ENCODE results near the gene KRTAP10-12.
"Not testable (repeated sequence)": the region's sequence is repeated elsewhere in the genome, so short reads cannot be mapped to it uniquely, and the experiment has no call there.

KRTAP10-12 gene

GRCh38 chr21:44686000-44686781 is 10.8 kb upstream of the KRTAP10-12 start:
- no peaks in the 10 kb centered on the region for H3K36me3 ChIP-seq (ENCODE audit: control insufficient read depth, insufficient read depth, low read length)
- DNase-seq: no peak
- no peaks in the 10 kb centered on the region for H3K4me1 ChIP-seq (ENCODE audit: control insufficient read depth, insufficient read depth, low read length, poor library complexity, severe bottlenecking)
- H3K4me3 ChIP-seq (ENCODE audit: insufficient read depth, low read depth, low read length, poor library complexity, severe bottlenecking): no peak overlapping the region
- no peak overlapping the region for H3K27ac ChIP-seq (ENCODE audit: insufficient read depth, low read length, poor library complexity, severe bottlenecking)
- H3K27me3 ChIP-seq (replicated peaks; ENCODE audit: control insufficient read depth, insufficient read depth, low read length, poor library complexity, severe bottlenecking): no peaks in the 10 kb centered on the region
- no peaks in the 10 kb centered on the region for H3K9me3 ChIP-seq (ENCODE audit: control insufficient read depth, low read length)

GRCh38 chr21:44686843-44687561 is 10.0 kb upstream of the KRTAP10-12 start:
- H3K27me3 ChIP-seq (replicated peaks; ENCODE audit: control insufficient read depth, insufficient read depth, low read length, poor library complexity, severe bottlenecking): no peaks in the 10 kb centered on the region
- no peaks in the 10 kb centered on the region for H3K4me1 ChIP-seq (ENCODE audit: control insufficient read depth, insufficient read depth, low read length, poor library complexity, severe bottlenecking)
- no peak overlapping the region for H3K27ac ChIP-seq (ENCODE audit: insufficient read depth, low read length, poor library complexity, severe bottlenecking)
- no peaks in the 10 kb centered on the region for H3K36me3 ChIP-seq (ENCODE audit: control insufficient read depth, insufficient read depth, low read length)
- H3K9me3 ChIP-seq (ENCODE audit: control insufficient read depth, low read length): no peaks in the 10 kb centered on the region
- H3K4me3 ChIP-seq (ENCODE audit: insufficient read depth, low read depth, low read length, poor library complexity, severe bottlenecking): no peak overlapping the region
- no peak for DNase-seq

- H3K27me3 ChIP-seq (replicated peaks; ENCODE audit: control insufficient read depth, insufficient read depth, low read length, poor library complexity, severe bottlenecking): no peaks in the 10 kb centered on the region
- no peaks in the 10 kb centered on the region for H3K9me3 ChIP-seq (ENCODE audit: control insufficient read depth, low read length)
- H3K36me3 ChIP-seq (ENCODE audit: control insufficient read depth, insufficient read depth, low read length): no peaks in the 10 kb centered on the region
- DNase-seq: no peak
- no peak overlapping the region for H3K27ac ChIP-seq (ENCODE audit: insufficient read depth, low read length, poor library complexity, severe bottlenecking)
- H3K4me3 ChIP-seq (ENCODE audit: insufficient read depth, low read depth, low read length, poor library complexity, severe bottlenecking): no peak overlapping the region
- no peaks in the 10 kb centered on the region for H3K4me1 ChIP-seq (ENCODE audit: control insufficient read depth, insufficient read depth, low read length, poor library complexity, severe bottlenecking)
Measured at GRCh38 chr21:44687671-44688070, 9.3 kb upstream of the KRTAP10-12 start.

- H3K9me3 ChIP-seq (ENCODE audit: control insufficient read depth, low read length); H3K27ac ChIP-seq (ENCODE audit: insufficient read depth, low read length, poor library complexity, severe bottlenecking); H3K4me1 ChIP-seq (ENCODE audit: control insufficient read depth, insufficient read depth, low read length, poor library complexity, severe bottlenecking); H3K27me3 ChIP-seq (replicated peaks; ENCODE audit: control insufficient read depth, insufficient read depth, low read length, poor library complexity, severe bottlenecking); H3K4me3 ChIP-seq (ENCODE audit: insufficient read depth, low read depth, low read length, poor library complexity, severe bottlenecking); H3K36me3 ChIP-seq (ENCODE audit: control insufficient read depth, insufficient read depth, low read length); DNase-seq: not testable (repeated sequence)
Measured at GRCh38 chr21:44689740-44690139, 7.2 kb upstream of the KRTAP10-12 start.

GRCh38 chr21:44691686-44692085 is 5.3 kb upstream of the KRTAP10-12 start:
- no peaks in the 10 kb centered on the region for H3K27me3 ChIP-seq (replicated peaks; ENCODE audit: control insufficient read depth, insufficient read depth, low read length, poor library complexity, severe bottlenecking)
- H3K36me3 ChIP-seq (ENCODE audit: control insufficient read depth, insufficient read depth, low read length): no peaks in the 10 kb centered on the region
- H3K27ac ChIP-seq (ENCODE audit: insufficient read depth, low read length, poor library complexity, severe bottlenecking): no peak overlapping the region
- DNase-seq: no peak
- H3K4me3 ChIP-seq (ENCODE audit: insufficient read depth, low read depth, low read length, poor library complexity, severe bottlenecking): no peak overlapping the region
- H3K9me3 ChIP-seq (ENCODE audit: control insufficient read depth, low read length): peaks cover 6% of the 10 kb centered on the region
- H3K4me1 ChIP-seq (ENCODE audit: control insufficient read depth, insufficient read depth, low read length, poor library complexity, severe bottlenecking): no peaks in the 10 kb centered on the region

GRCh38 chr21:44692798-44693512 is 4.0 kb upstream of the KRTAP10-12 start:
- Histone ChIP-seq H3K27me3 (replicated peaks; ENCODE audit: control insufficient read depth, insufficient read depth, low read length, poor library complexity, severe bottlenecking) (no peaks in the 10 kb centered on the region), H3K36me3 (ENCODE audit: control insufficient read depth, insufficient read depth, low read length) (no peaks in the 10 kb centered on the region), H3K27ac (ENCODE audit: insufficient read depth, low read length, poor library complexity, severe bottlenecking) (no peak overlapping the region), H3K9me3 (ENCODE audit: control insufficient read depth, low read length) (peaks cover 6% of the 10 kb centered on the region), H3K4me1 (ENCODE audit: control insufficient read depth, insufficient read depth, low read length, poor library complexity, severe bottlenecking) (no peaks in the 10 kb centered on the region), H3K4me3 (ENCODE audit: insufficient read depth, low read depth, low read length, poor library complexity, severe bottlenecking) (no peak overlapping the region)
- no peak for DNase-seq

GRCh38 chr21:44694776-44695175 is 2.2 kb upstream of the KRTAP10-12 start:
- no peak for DNase-seq
- Histone ChIP-seq H3K9me3 (ENCODE audit: control insufficient read depth, low read length) (peaks cover 6% of the 10 kb centered on the region), H3K4me1 (ENCODE audit: control insufficient read depth, insufficient read depth, low read length, poor library complexity, severe bottlenecking) (no peaks in the 10 kb centered on the region), H3K36me3 (ENCODE audit: control insufficient read depth, insufficient read depth, low read length) (no peaks in the 10 kb centered on the region), H3K4me3 (ENCODE audit: insufficient read depth, low read depth, low read length, poor library complexity, severe bottlenecking) (no peak overlapping the region), H3K27me3 (replicated peaks; ENCODE audit: control insufficient read depth, insufficient read depth, low read length, poor library complexity, severe bottlenecking) (peaks cover 3% of the 10 kb centered on the region), H3K27ac (ENCODE audit: insufficient read depth, low read length, poor library complexity, severe bottlenecking) (no peak overlapping the region)

GRCh38 chr21:44695184-44695583 is 1.8 kb upstream of the KRTAP10-12 start:
- no peak for DNase-seq
- Histone ChIP-seq H3K9me3 (ENCODE audit: control insufficient read depth, low read length) (peaks cover 6% of the 10 kb centered on the region), H3K27me3 (replicated peaks; ENCODE audit: control insufficient read depth, insufficient read depth, low read length, poor library complexity, severe bottlenecking) (peaks cover 7% of the 10 kb centered on the region), H3K27ac (ENCODE audit: insufficient read depth, low read length, poor library complexity, severe bottlenecking) (no peak overlapping the region), H3K36me3 (ENCODE audit: control insufficient read depth, insufficient read depth, low read length) (no peaks in the 10 kb centered on the region), H3K4me3 (ENCODE audit: insufficient read depth, low read depth, low read length, poor library complexity, severe bottlenecking) (no peak overlapping the region), H3K4me1 (ENCODE audit: control insufficient read depth, insufficient read depth, low read length, poor library complexity, severe bottlenecking) (no peaks in the 10 kb centered on the region)

GRCh38 chr21:44695641-44696040 is 1.3 kb upstream of the KRTAP10-12 start:
- no peak overlapping the region for H3K4me3 ChIP-seq (ENCODE audit: insufficient read depth, low read depth, low read length, poor library complexity, severe bottlenecking)
- H3K9me3 ChIP-seq (ENCODE audit: control insufficient read depth, low read length): peaks cover 6% of the 10 kb centered on the region
- no peaks in the 10 kb centered on the region for H3K36me3 ChIP-seq (ENCODE audit: control insufficient read depth, insufficient read depth, low read length)
- DNase-seq: no peak
- peaks cover 10% of the 10 kb centered on the region for H3K27me3 ChIP-seq (replicated peaks; ENCODE audit: control insufficient read depth, insufficient read depth, low read length, poor library complexity, severe bottlenecking)
- no peak overlapping the region for H3K27ac ChIP-seq (ENCODE audit: insufficient read depth, low read length, poor library complexity, severe bottlenecking)
- H3K4me1 ChIP-seq (ENCODE audit: control insufficient read depth, insufficient read depth, low read length, poor library complexity, severe bottlenecking): no peaks in the 10 kb centered on the region

- Histone ChIP-seq H3K4me1 (ENCODE audit: control insufficient read depth, insufficient read depth, low read length, poor library complexity, severe bottlenecking) (no peaks in the 10 kb centered on the region), H3K27me3 (replicated peaks; ENCODE audit: control insufficient read depth, insufficient read depth, low read length, poor library complexity, severe bottlenecking) (peaks cover 15% of the 10 kb centered on the region), H3K9me3 (ENCODE audit: control insufficient read depth, low read length) (peaks cover 6% of the 10 kb centered on the region), H3K27ac (ENCODE audit: insufficient read depth, low read length, poor library complexity, severe bottlenecking) (no peak overlapping the region), H3K36me3 (ENCODE audit: control insufficient read depth, insufficient read depth, low read length) (no peaks in the 10 kb centered on the region), H3K4me3 (ENCODE audit: insufficient read depth, low read depth, low read length, poor library complexity, severe bottlenecking) (no peak overlapping the region)
- no peak for DNase-seq
Measured at GRCh38 chr21:44696572-44696971, 400 bp upstream of the KRTAP10-12 start.

Data from effector memory CD4-positive, alpha-beta T cell (primary cell).